ENCODE data around the gene ARHGAP21.

Gene ARHGAP21

DNA sequence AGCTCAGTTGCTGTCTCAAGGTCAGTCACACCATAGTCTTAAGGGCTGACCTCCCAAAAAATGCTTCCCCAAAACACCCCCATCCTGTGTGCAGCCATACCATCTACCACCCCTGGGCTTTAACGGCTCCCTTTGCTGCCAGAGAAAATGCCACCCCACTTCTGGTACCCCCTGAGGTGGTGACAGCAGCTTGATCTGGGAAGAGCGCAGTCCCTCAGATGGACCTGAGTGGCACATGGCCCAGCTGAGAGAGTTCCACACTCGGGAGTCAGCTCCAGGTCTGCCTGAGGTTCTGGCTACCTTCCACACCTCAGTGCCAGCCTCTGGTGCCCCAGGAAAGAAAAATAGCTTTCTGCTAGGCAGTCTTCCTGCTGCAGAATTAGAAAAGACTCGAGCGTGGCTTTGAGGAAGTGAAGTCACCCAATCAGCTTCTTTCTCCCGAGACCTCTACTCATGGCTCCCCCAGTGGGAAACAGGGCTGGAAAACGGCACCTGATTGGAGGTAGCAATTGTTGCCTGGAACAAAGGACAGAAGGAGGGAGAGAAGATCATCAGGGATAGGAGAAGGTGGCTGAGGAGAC lies 151.7 kb downstream of the ARHGAP21 start:
- DNase-seq (ENCODE audit: low spot score), result no peak
- CTCF ChIA-PET, result no interaction called here
- TF ChIP-seq, protein P1, sequence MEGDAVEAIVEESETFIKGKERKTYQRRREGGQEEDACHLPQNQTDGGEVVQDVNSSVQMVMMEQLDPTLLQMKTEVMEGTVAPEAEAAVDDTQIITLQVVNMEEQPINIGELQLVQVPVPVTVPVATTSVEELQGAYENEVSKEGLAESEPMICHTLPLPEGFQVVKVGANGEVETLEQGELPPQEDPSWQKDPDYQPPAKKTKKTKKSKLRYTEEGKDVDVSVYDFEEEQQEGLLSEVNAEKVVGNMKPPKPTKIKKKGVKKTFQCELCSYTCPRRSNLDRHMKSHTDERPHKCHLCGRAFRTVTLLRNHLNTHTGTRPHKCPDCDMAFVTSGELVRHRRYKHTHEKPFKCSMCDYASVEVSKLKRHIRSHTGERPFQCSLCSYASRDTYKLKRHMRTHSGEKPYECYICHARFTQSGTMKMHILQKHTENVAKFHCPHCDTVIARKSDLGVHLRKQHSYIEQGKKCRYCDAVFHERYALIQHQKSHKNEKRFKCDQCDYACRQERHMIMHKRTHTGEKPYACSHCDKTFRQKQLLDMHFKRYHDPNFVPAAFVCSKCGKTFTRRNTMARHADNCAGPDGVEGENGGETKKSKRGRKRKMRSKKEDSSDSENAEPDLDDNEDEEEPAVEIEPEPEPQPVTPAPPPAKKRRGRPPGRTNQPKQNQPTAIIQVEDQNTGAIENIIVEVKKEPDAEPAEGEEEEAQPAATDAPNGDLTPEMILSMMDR (conservative IDR thresholded peaks at IDR 0.05; ENCODE audit: low read depth), result no peak
- no peak overlapping the region for H3K27ac ChIP-seq
- POLR2A ChIA-PET (ENCODE audit: low non-redundant PET), result no interaction called here

DNA sequence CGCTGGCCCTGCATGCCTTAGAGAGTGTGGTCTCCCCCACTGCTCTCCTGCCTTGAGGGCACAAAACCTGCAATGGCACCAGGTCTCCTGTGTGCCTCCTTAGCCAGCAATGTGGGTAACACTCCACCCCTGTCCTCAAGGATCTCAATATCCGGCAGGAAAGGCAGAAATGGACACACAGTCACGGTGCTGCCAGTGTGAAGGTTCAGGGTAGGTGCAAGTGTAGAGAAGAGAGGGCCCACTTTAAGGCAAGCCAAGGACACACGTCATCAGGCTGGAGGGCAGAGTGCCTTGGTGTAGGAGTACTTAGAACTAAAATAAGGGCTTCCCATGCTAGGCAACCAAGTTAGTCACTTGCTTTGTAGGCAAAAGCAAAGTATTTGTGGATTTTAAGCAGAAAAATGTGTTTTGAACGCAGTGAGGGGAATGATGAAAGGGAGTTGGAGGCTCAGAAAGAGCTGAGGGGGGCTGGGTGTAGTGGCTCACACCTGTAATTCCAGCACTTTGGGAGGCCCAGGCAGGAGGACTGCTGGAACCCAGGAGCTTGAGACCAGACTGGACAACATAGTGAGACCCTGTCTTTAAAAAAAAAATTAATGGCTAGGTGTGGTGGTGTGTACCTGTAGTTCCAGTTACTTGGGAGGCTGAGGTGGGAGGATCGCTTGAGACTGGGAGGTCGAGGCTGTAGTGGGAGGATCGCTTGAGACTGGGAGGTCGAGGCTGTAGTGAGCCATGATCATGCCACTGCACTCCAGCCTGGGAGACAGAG lies 152.8 kb downstream of the ARHGAP21 start:
- H3K27ac ChIP-seq, result no peak overlapping the region
- CTCF ChIA-PET, result no interaction called here
- POLR2A ChIA-PET (ENCODE audit: low non-redundant PET), result no interaction called here
- DNase-seq (ENCODE audit: low spot score), result no peak
- TF ChIP-seq, protein P1 (conservative IDR thresholded peaks at IDR 0.05; ENCODE audit: low read depth), result no peak

DNA sequence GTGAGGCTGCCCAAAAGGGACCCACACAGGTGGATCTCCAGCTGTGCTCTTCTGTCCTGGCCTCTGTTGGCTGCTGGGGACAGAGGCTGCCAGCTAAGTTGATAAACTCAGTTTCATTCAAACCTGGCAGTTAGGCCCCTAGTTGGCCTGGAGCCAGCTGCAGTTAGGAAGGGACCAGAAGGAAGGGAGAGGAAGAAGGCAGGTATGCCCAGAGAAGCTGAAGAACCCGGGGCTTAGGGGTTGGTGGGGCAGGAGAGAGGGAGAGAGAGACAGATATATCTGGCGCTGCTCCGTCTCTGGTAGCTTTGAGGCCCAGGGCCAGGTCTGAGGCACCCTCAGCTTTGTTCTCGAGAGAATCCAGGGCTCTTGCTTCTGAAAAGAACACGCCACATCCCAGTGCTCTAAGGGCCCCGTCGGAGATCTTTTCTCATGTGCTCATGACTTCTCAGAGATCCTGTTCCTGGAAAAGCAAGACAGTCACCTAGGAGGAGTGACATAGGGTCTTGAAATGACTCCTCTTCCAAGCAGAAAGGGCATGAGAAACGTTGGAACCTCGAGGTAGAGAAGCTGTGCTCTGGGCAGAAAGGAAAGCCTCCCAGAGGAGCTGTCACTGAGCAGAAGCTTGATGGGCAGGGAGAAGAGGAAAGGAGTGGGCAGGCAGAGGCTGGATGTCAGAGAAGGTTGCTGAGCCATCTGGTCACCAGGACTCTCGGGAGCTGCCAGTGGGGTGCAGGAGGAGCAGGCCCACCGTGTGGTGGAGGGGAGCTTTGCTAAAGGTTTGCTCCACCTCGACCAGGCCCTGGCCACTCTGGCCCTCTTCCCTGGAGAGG lies 153.6 kb downstream of the ARHGAP21 start:
- ChIA-PET CTCF (no interaction called here), POLR2A (ENCODE audit: low non-redundant PET) (no interaction called here)
- TF ChIP-seq, protein P1 (conservative IDR thresholded peaks at IDR 0.05; ENCODE audit: low read depth), result no peak
- no peak for DNase-seq (ENCODE audit: low spot score)
- H3K27ac ChIP-seq, result no peak overlapping the region

DNA sequence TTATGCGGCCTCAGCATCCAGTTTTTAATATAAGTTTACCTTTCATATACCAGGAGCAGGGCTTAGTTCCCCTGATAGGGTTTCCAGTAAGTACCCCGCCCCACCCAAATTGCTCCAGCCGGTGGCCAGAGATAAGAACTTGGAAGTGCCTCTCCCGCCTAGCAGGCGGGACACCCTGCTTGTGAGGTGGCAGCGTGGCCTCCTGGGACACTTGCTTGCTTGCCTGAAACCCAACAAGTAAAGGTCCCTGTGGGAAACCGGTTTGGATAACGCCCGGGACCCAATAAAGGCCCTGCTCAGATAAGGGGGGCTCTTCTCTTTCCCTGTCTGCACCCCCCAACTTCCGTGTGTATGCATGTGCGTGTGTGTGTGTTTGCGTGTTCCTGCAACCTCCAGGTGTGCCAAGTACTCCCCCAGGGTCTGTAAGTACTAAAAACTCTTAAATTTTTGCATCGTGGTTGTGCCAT lies 154.3 kb downstream of the ARHGAP21 start:
- H3K27ac ChIP-seq, result no peak overlapping the region
- TF ChIP-seq, protein P1 (conservative IDR thresholded peaks at IDR 0.05; ENCODE audit: low read depth), result no peak
- POLR2A ChIA-PET (ENCODE audit: low non-redundant PET), result no interaction called here
- DNase-seq (ENCODE audit: low spot score), result no peak
- CTCF ChIA-PET, result interaction anchor here (0.5 kb wide), 1 partner anchor 199 kb away, joined by 3 read pairs; no protein-coding TSS in a partner anchor

DNA sequence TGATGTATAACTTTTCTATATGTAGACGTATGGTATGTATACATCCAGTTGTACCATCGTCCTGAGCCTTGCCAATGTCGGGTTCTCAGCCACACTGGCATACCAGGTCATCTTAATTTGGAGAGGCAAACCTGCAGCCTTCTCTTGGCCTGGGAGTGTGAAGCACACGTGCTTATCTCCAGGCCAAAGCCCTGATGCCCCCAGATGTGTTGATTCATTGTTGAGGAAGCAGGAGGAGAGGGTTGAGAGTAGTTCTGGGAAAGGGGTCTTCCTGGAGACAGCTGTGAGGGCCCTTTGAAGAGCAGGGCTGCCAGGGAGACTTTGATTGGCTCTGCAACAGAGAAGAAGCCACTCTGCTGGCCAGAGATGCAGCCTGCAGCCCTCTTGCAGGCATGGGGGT lies 155.6 kb downstream of the ARHGAP21 start:
- no peak for DNase-seq (ENCODE audit: low spot score)
- POLR2A ChIA-PET (ENCODE audit: low non-redundant PET), result no interaction called here
- CTCF ChIA-PET, result no interaction called here
- TF ChIP-seq, protein P1 (conservative IDR thresholded peaks at IDR 0.05; ENCODE audit: low read depth), result no peak
- H3K27ac ChIP-seq, result no peak overlapping the region

DNA sequence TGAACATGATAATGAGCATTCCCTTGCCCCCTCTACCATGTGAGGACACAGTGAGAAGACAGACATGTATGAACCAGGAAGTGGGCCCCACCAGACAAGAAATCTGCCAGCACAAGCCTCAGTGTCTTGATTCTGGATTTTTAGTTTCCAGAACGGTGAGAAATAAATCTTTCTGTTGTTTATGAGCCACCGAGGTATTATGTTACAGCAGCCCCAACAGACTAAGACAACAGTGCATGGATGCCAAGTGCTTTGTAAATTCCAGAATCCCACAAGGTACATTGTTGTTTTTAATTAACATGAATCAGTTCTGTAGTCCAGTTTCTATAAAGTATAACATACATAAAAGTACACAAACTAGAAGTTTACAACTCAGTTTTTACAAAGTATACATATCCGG lies 162.2 kb downstream of the ARHGAP21 start:
- H3K27ac ChIP-seq, result no peak overlapping the region
- TF ChIP-seq, protein P1 (conservative IDR thresholded peaks at IDR 0.05; ENCODE audit: low read depth), result no peak
- CTCF ChIA-PET, result no interaction called here
- POLR2A ChIA-PET (ENCODE audit: low non-redundant PET), result no interaction called here
- no peak for DNase-seq (ENCODE audit: low spot score)

All from RWPE1 (cell line).